B cell (primary cell): Measurements from ENCODE around the gene EBF3. TPM values are rescaled to one million over a fixed set of nuclear protein-coding genes. Genes with fewer than 3 reads are reported as not detected.

ENCODE experiments used
- ATAC-seq: fragments of 200-7000 bp; cut with Tn5 transposase; one replicate; pipeline ENCODE4 v1.10.0; 2021; ENCODE audit warnings: low read depth, mild to moderate bottlenecking, moderate number of reproducible peaks, moderate library complexity
- CTCF ChIA-PET: fragments of 350-600 bp; sonication (Branson Sonifier 250); formaldehyde crosslinking; loops from one replicate; lab custom pipeline; 2021; ENCODE audit warnings: antibody characterized with exemption, inconsistent platforms; lab: Charles Lee
- POLR2A ChIA-PET: fragments of 350-600 bp; sonication (Branson Sonifier 250); formaldehyde crosslinking; loops from one replicate; lab custom pipeline; 2021; ENCODE audit warnings: antibody characterized with exemption; lab: Charles Lee
- DNase-seq: peaks from one replicate; pipeline ENCODE4 v3.0.0; 2013
- H2AFZ ChIP-seq: 2 replicates; pipeline ENCODE4 v1.6.1; 2012; ENCODE audit warnings: mild to moderate bottlenecking, low read depth, low read length; ENCODE audit not compliant: insufficient read depth, poor library complexity, severe bottlenecking
- H3K27ac ChIP-seq, 2 donors: 1 replicate in 1 of 2; 2 replicates in 1 of 2; pipeline ENCODE4 v1.5.1; 2012 to 2013; ENCODE audit warnings: low read length in 2 of 2, mild to moderate bottlenecking in 2 of 2, moderate library complexity in 1 of 2
- H3K27me3 ChIP-seq, 4 experiments: fragments of 200-600 bp in 1 of 4; sonication (generic) in 1 of 4; replicated peaks in 1 of 4; 1 replicate in 2 of 4; 2 replicates in 2 of 4; pipeline versions ENCODE4 v1.6.1 to v1.7.0; 2013 to 2016; ENCODE audit warnings: low read length in 3 of 4, mild to moderate bottlenecking in 2 of 4, mixed read lengths in 1 of 4, moderate library complexity in 1 of 4; ENCODE audit not compliant: insufficient read depth in 4 of 4, control insufficient read depth in 3 of 4; ENCODE audit errors: control extremely low read depth in 1 of 4
- H3K36me3 ChIP-seq, 2 experiments: replicated peaks in 1 of 2; 1 replicate in 1 of 2; 2 replicates in 1 of 2; pipeline versions ENCODE4 v1.6.1 to v1.7.1; 2013; ENCODE audit warnings: low read length in 1 of 2; ENCODE audit not compliant: insufficient read depth in 2 of 2, control insufficient read depth in 1 of 2; ENCODE audit errors: control extremely low read depth in 1 of 2, extremely low read depth in 1 of 2
- H3K4me1 ChIP-seq, 2 donors: fragments of 200-600 bp in 1 of 2; sonication (generic) in 1 of 2; 1 replicate in 1 of 2; 2 replicates in 1 of 2; pipeline versions ENCODE4 v1.5.1 to v1.6.1; 2013 to 2017; ENCODE audit warnings: low read length in 2 of 2; ENCODE audit not compliant: control insufficient read depth in 2 of 2, insufficient read depth in 2 of 2
- H3K4me2 ChIP-seq: replicated peaks from 2 replicates; pipeline ENCODE3; 2012; ENCODE audit warnings: mild to moderate bottlenecking, low read depth, low read length; ENCODE audit not compliant: poor library complexity, severe bottlenecking
- H3K4me3 ChIP-seq, 5 experiments: fragments of 200-600 bp in 1 of 5; sonication (generic) in 1 of 5; 1 replicate in 3 of 5; 2 replicates in 2 of 5; pipeline versions ENCODE4 v1.5.1 to v1.7.0; 2011 to 2016; ENCODE audit warnings: low read length in 4 of 5, mild to moderate bottlenecking in 4 of 5, low read depth in 2 of 5, control low read depth in 1 of 5, moderate library complexity in 1 of 5; ENCODE audit not compliant: insufficient read depth in 1 of 5; ENCODE audit errors: control extremely low read depth in 1 of 5, extremely low read depth in 1 of 5
- H3K79me2 ChIP-seq: fragments of 200-600 bp; sonication (generic); one replicate; pipeline ENCODE4 v1.6.0; 2016; ENCODE audit warnings: low read length; ENCODE audit not compliant: control insufficient read depth, insufficient read depth
- H3K9ac ChIP-seq: fragments of 200-600 bp; sonication (generic); 2 replicates; pipeline ENCODE4 v1.6.1; 2017; ENCODE audit warnings: mild to moderate bottlenecking, low read length, moderate library complexity
- H3K9me3 ChIP-seq, 3 donors: one replicate each; pipeline versions ENCODE4 v1.6.1 to v1.7.1; 2013; ENCODE audit warnings: low read length in 2 of 3; ENCODE audit not compliant: control insufficient read depth in 2 of 3, insufficient read depth in 1 of 3; ENCODE audit errors: control extremely low read depth in 1 of 3
- H4K20me1 ChIP-seq: 2 replicates; pipeline ENCODE4 v1.6.0; 2012; ENCODE audit warnings: mild to moderate bottlenecking, low read length; ENCODE audit not compliant: insufficient read depth, control insufficient read depth, poor library complexity, severe bottlenecking
- H3K27ac Mint-ChIP-seq: one replicate; pipeline ENCODE4 v1.8.0; 2021; ENCODE audit warnings: mixed read lengths
- H3K27me3 Mint-ChIP-seq: one replicate; pipeline ENCODE4 v1.8.0; 2021; ENCODE audit warnings: mixed read lengths
- H3K4me1 Mint-ChIP-seq: one replicate; pipeline ENCODE4 v1.8.0; 2021; ENCODE audit warnings: mixed read lengths
- H3K4me3 Mint-ChIP-seq: one replicate; pipeline ENCODE4 v1.8.0; 2021; ENCODE audit warnings: mixed read lengths
- H3K9me3 Mint-ChIP-seq: one replicate; pipeline ENCODE4 v1.8.0; 2022; ENCODE audit warnings: mixed read lengths; ENCODE audit not compliant: insufficient read depth
- CTCF ChIP-seq: fragments of 200-600 bp; IDR thresholded peaks from one replicate; pipeline ENCODE4 v1.8.0; 2022; ENCODE audit warnings: antibody characterized with exemption, mild to moderate bottlenecking
- EZH2 ChIP-seq: IDR thresholded peaks from 2 replicates; pipeline ENCODE4 v1.6.1; 2012; ENCODE audit warnings: borderline replicate concordance, low read depth, mild to moderate bottlenecking, moderate library complexity, low read length; ENCODE audit not compliant: insufficient read depth, poor library complexity, severe bottlenecking
- WGBS: methylation state at CpG from one replicate; pipeline ENCODE4 v1.1.5; 2013; ENCODE audit warnings: missing lambda C conversion rate; ENCODE audit not compliant: insufficient coverage; 5-methylcytosine and 5-hydroxymethylcytosine counted together
- intact Hi-C: fragments of 100-400 bp; cut with micrococcal nuclease; formaldehyde crosslinking; loops from one replicate; pipeline ENCODE4 v1.10.0; 2022
- polyA plus RNA-seq: library from polyadenylated mRNA; depleted of rRNA; stranded (reverse); fragments of >200 nt; gene quantifications from 2 replicates; pipeline ENCODE4 v1.2.3, GENCODE V29; 2012
- total RNA-seq, 2 donors: library from RNA; stranded (reverse); fragments of 120-200 nt in 1 of 2; gene quantifications; 1 replicate in 1 of 2; 2 replicates in 1 of 2; pipeline versions ENCODE4 v1.2.3 to v1.2.4, GENCODE V29; 2013 to 2022

Gene EBF3
- total and polyA plus RNA-seq, 2 donors (not counting 1 experiment from before 2014, with no cell fraction given), result not detected

DNA sequence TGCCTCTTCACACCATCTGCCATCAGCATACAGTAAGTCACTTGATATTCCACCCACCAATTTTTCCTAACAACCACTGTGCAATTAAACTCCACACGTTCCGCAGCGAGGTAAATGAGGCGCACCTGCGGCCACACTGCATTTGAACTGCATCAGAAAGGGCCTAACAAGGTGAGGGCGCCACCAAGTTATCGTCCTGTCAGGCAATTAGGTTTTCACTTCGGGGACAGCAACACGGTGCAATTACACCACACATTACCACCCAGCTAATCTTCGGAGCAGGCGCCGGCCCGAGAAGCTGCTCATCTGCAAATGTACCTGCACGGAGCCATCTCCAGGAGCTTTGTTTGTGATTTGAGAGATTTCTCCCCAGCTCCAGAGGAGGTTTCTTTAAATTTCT lies 84.4 kb downstream of the EBF3 start:
- no peaks in the 10 kb centered on the region for H3K36me3 ChIP-seq
- H3K4me2 ChIP-seq, result no peak overlapping the region
- TF ChIP-seq EZH2, result no peak
- TF ChIP-seq CTCF, result no peak
- H3K9me3 ChIP-seq, result no peaks in the 10 kb centered on the region
- no peak overlapping the region for H3K27ac ChIP-seq
- Mint-ChIP-seq H3K4me1 (no peaks in the 10 kb centered on the region), H3K4me3 (no peak overlapping the region), H3K9me3 (no peaks in the 10 kb centered on the region), H3K27ac (no peak overlapping the region), H3K27me3 (no peaks in the 10 kb centered on the region)
- no peaks in the 10 kb centered on the region for H3K27me3 ChIP-seq
- no peaks in the 10 kb centered on the region for H3K4me1 ChIP-seq
- no peaks in the 10 kb centered on the region for H3K79me2 ChIP-seq
- POLR2A ChIA-PET, result no interaction called here
- DNase-seq (no peak), ATAC-seq (no peak)
- H2AFZ ChIP-seq, result no peak overlapping the region
- 98% methylated on average over 5 of the region's 14 CpGs for WGBS
- H4K20me1 ChIP-seq, result no peaks in the 10 kb centered on the region
- H3K9ac ChIP-seq, result no peak overlapping the region
- intact Hi-C loops, result no loop called here
- CTCF ChIA-PET, result no interaction called here
- H3K4me3 ChIP-seq, result no peak overlapping the region

- WGBS, result 100% methylated on average over 2 of the region's 6 CpGs
- no peaks in the 10 kb centered on the region for H3K27me3 Mint-ChIP-seq
These were observed 85.2 kb downstream of the EBF3 start for GRCh38 chr10:129878835-129879234.

More at GRCh38 chr10:129878835-129879234, 85.2 kb downstream of the EBF3 start:
- Mint-ChIP-seq H3K4me3 (no peak overlapping the region), H3K4me1 (no peaks in the 10 kb centered on the region), H3K27ac (no peak overlapping the region), H3K9me3 (no peaks in the 10 kb centered on the region)
- no peaks in the 10 kb centered on the region for H3K79me2 ChIP-seq
- H2AFZ ChIP-seq, result no peak overlapping the region
- TF ChIP-seq CTCF (no peak), EZH2 (no peak)
- H3K4me2 ChIP-seq, result no peak overlapping the region
- ATAC-seq (no peak), DNase-seq (no peak)
- intact Hi-C loops, result no loop called here
- no peaks in the 10 kb centered on the region for H3K36me3 ChIP-seq
- ChIA-PET CTCF (interaction anchor here (1.2 kb wide), 1 partner anchor 8 kb away, joined by 3 read pairs; no protein-coding TSS in a partner anchor), POLR2A (no interaction called here)
- H3K27me3 ChIP-seq, result no peaks in the 10 kb centered on the region
- no peaks in the 10 kb centered on the region for H4K20me1 ChIP-seq
- H3K27ac ChIP-seq, result no peak overlapping the region
- H3K9me3 ChIP-seq, result no peaks in the 10 kb centered on the region
- no peak overlapping the region for H3K4me3 ChIP-seq
- no peaks in the 10 kb centered on the region for H3K4me1 ChIP-seq
- H3K9ac ChIP-seq, result no peak overlapping the region
